K562 (cell line): Measurements from ENCODE around the gene ZMAT3. TPM values are rescaled to one million over a fixed set of nuclear protein-coding genes. Genes with fewer than 3 reads are reported as not detected.

Source experiments
- ARID1B ChIP-seq: fragments of 450-650 bp; IDR thresholded peaks from 2 replicates; pipeline ENCODE4 v1.6.1; 2016; ENCODE audit warnings: antibody characterized with exemption, mild to moderate bottlenecking, inconsistent platforms
- ATF1 ChIP-seq, 2 experiments: fragments of 450-650 bp in 1 of 2; IDR thresholded peaks; 2 replicates each; pipeline ENCODE4 v1.6.1; 2016; ENCODE audit warnings: missing compliant biosample characterization in 1 of 2, missing genetic modification characterization in 1 of 2
- CBFA2T2 ChIP-seq: fragments of 450-650 bp; conservative IDR thresholded peaks from 2 replicates; pipeline ENCODE4 v1.6.1; 2017; ENCODE audit warnings: mild to moderate bottlenecking
- CBFA2T3 ChIP-seq: fragments of 450-650 bp; IDR thresholded peaks from 2 replicates; pipeline ENCODE4 v1.6.1; 2017
- COPS2 ChIP-seq: fragments of 450-650 bp; conservative IDR thresholded peaks from 2 replicates; pipeline ENCODE4 v1.6.1; 2016; ENCODE audit warnings: mild to moderate bottlenecking, moderate library complexity
- DMBX1 ChIP-seq: fragments of 250-450 bp; sonication (Bioruptor Pico); IDR thresholded peaks from 2 replicates; pipeline ENCODE4 v1.8.0; 2022; ENCODE audit warnings: inconsistent platforms, mild to moderate bottlenecking, moderate library complexity, borderline replicate concordance
- DPF2 ChIP-seq: fragments of 450-650 bp; IDR thresholded peaks from 2 replicates; pipeline ENCODE4 v1.6.1; 2016
- FOXA1 ChIP-seq: fragments of 450-650 bp; IDR thresholded peaks from 2 replicates; pipeline ENCODE4 v1.6.1; 2016; ENCODE audit warnings: mild to moderate bottlenecking, borderline replicate concordance
- GTF2F1 ChIP-seq: IDR thresholded peaks from 2 replicates; pipeline ENCODE4 v1.6.1; 2011; ENCODE audit warnings: low read depth, low read length, improper control_type of control experiment
- HDAC6 ChIP-seq: IDR thresholded peaks from 2 replicates; pipeline ENCODE4 v1.6.1; 2012; ENCODE audit warnings: low read depth, mild to moderate bottlenecking, control low read depth, inconsistent platforms, low read length, moderate library complexity
- HMG20B ChIP-seq: fragments of 250-450 bp; sonication (Bioruptor Pico); IDR thresholded peaks from 2 replicates; pipeline ENCODE4 v1.5.0; 2021; ENCODE audit warnings: mild to moderate bottlenecking
- HNRNPUL1 ChIP-seq: fragments of 200-400 bp; formaldehyde crosslinking; IDR thresholded peaks from 2 replicates; pipeline ENCODE4 v1.6.1; 2017; ENCODE audit warnings: low read length
- KLF1 ChIP-seq: fragments of 450-650 bp; IDR thresholded peaks from 2 replicates; pipeline ENCODE4 v1.6.1; 2016; ENCODE audit warnings: missing genetic modification characterization, missing compliant biosample characterization
- MEF2A ChIP-seq: IDR thresholded peaks from 2 replicates; pipeline ENCODE4 v1.6.1; 2011; ENCODE audit warnings: low read depth, mild to moderate bottlenecking, low read length, moderate library complexity; ENCODE audit not compliant: control insufficient read depth
- MEF2D ChIP-seq: conservative IDR thresholded peaks from 2 replicates; pipeline ENCODE4 v1.6.1; 2016; ENCODE audit warnings: low read depth, missing genetic modification characterization, missing compliant biosample characterization
- NCOR1 ChIP-seq: fragments of 450-650 bp; IDR thresholded peaks from 2 replicates; pipeline ENCODE4 v1.6.1; 2016; ENCODE audit warnings: mild to moderate bottlenecking, moderate library complexity
- NFE2 ChIP-seq: IDR thresholded peaks from 2 replicates; pipeline ENCODE4 v1.6.1; 2014; ENCODE audit warnings: antibody characterized with exemption, low read depth
- NFIC ChIP-seq: fragments of 450-650 bp; IDR thresholded peaks from 2 replicates; pipeline ENCODE4 v1.6.1; 2017; ENCODE audit warnings: mild to moderate bottlenecking, inconsistent platforms
- PHTF2 ChIP-seq: fragments of 250-450 bp; sonication (Bioruptor Pico); IDR thresholded peaks from 2 replicates; pipeline ENCODE4 v1.5.0; 2021; ENCODE audit warnings: mild to moderate bottlenecking
- POLR2A ChIP-seq: fragments of 450-650 bp; conservative IDR thresholded peaks from 2 replicates; pipeline ENCODE4 v1.6.1; 2016
- POLR2AphosphoS2 ChIP-seq: IDR thresholded peaks from 2 replicates; pipeline ENCODE4 v1.6.1; 2012; ENCODE audit warnings: low read length, improper control_type of control experiment
- POLR2G ChIP-seq: fragments of 200-400 bp; formaldehyde crosslinking; IDR thresholded peaks from 2 replicates; pipeline ENCODE4 v1.6.1; 2017; ENCODE audit warnings: low read depth, mild to moderate bottlenecking, antibody characterized with exemption, low read length, moderate library complexity
- POLR3G ChIP-seq: IDR thresholded peaks from 2 replicates; pipeline ENCODE4 v1.6.1; 2011; ENCODE audit not compliant: insufficient read length, insufficient replicate concordance; ENCODE audit errors: extremely low read depth
- RCOR1 ChIP-seq, 2 experiments: IDR thresholded peaks; 2 replicates each; pipeline ENCODE4 v1.6.1; 2012; ENCODE audit warnings: low read depth in 2 of 2, low read length in 2 of 2, borderline replicate concordance in 1 of 2, improper control_type of control experiment in 1 of 2
- SMARCB1 ChIP-seq: IDR thresholded peaks from 2 replicates; pipeline ENCODE4 v1.6.1; 2011; ENCODE audit warnings: improper control_type of control experiment, low read depth; ENCODE audit not compliant: insufficient read length
- SMARCC2 ChIP-seq: fragments of 450-650 bp; IDR thresholded peaks from 2 replicates; pipeline ENCODE4 v1.6.1; 2017; ENCODE audit warnings: antibody characterized with exemption, moderate library complexity, mild to moderate bottlenecking, low read depth
- TEAD4 ChIP-seq, 2 experiments: sonication (generic) in 1 of 2; formaldehyde crosslinking in 1 of 2; IDR thresholded peaks; 2 replicates each; pipeline versions ENCODE4 v1.6.1 to v1.8.0; 2012 to 2022; ENCODE audit warnings: borderline replicate concordance in 1 of 2, inconsistent platforms in 1 of 2, low read length in 1 of 2, mild to moderate bottlenecking in 1 of 2, missing genetic modification reagents in 1 of 2
- ZC3H8 ChIP-seq: fragments of 450-650 bp; IDR thresholded peaks from 2 replicates; pipeline ENCODE4 v1.6.1; 2017
- ZEB2 ChIP-seq: fragments of 450-650 bp; IDR thresholded peaks from 2 replicates; pipeline ENCODE4 v1.6.1; 2016
- ZNF57 ChIP-seq: fragments of 450-650 bp; formaldehyde crosslinking; IDR thresholded peaks from 2 replicates; pipeline ENCODE4 v1.4.0; 2020; ENCODE audit warnings: mild to moderate bottlenecking, moderate library complexity
- polyA plus RNA-seq, 8 experiments: library from polyadenylated mRNA; depleted of rRNA in 4 of 8; stranded (reverse) in 5 of 8; unstranded in 3 of 8; fragments of >200 nt; fragmentation: Nextera tagmentation in 2 of 8; fragmentation: Illumina TruSeq in 1 of 8; extraction: Ambion mirVana in 2 of 8; extraction: Trizol in 1 of 8; gene quantifications; 2 replicates each; pipeline versions ENCODE4 v1.2.1 to v1.2.3, GENCODE V29; 2011 to 2014; ENCODE audit warnings: inconsistent platforms in 1 of 8, missing spikeins in 1 of 8
- total RNA-seq, 7 experiments: library from RNA; depleted of rRNA in 6 of 7; stranded (reverse); fragments of >200 nt in 6 of 7; fragmentation: Illumina TruSeq in 2 of 7; extraction: Trizol in 2 of 7; gene quantifications; 2 replicates each; pipeline versions ENCODE4 v1.2.1 to v1.2.3, GENCODE V29; 2011 to 2021; ENCODE audit warnings: low replicate concordance in 1 of 7
- TF ChIP-seq, protein P1 (sequence below): fragments of 250-450 bp; sonication (Bioruptor Pico); IDR thresholded peaks from 2 replicates; pipeline ENCODE4 v1.4.0; 2020; ENCODE audit warnings: mild to moderate bottlenecking
- TF ChIP-seq, protein P2 (sequence below): sonication (generic); formaldehyde crosslinking; IDR thresholded peaks from 2 replicates; pipeline ENCODE4 v1.8.0; 2022; ENCODE audit warnings: mild to moderate bottlenecking, missing genetic modification reagents

The ZMAT3 gene
- total and polyA plus RNA-seq, 9 of the 15 experiments (the other 6 are each of a cell fraction or from before 2014, with no cell fraction given), result 0.87 to 5.1 (median 3.9) TPM

DNA sequence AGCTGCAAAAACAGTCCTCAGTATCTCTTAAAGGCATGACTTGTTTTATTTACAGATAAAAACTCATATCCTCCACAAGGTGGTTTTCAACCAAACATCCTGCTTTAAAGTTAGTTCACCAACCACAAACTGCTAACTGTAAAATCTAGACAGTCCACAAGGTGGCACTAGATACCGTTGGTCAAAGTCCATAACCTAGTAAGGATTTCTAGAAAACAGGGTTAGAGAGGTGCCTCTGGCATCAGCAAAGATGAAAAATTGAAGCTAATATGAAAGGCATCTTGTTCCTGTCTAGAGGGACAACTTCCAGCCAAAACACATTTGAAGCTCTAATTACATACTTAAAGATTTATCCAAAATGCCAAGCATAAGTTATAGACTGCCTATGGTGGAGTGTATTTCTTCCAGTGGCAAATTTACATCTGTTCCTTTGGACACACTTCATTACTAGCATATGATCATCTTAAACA, 56.0 kb downstream of the ZMAT3 start (continued):
- TF ChIP-seq COPS2 (no peak), DPF2 (peak; percentile 46; the same call in 1 of the 2 replicates), HDAC6 (no peak), POLR2AphosphoS2 (no peak), SMARCB1 (no peak), NFIC (no peak), DMBX1 (CRISPR knock-in tag) (no peak), CBFA2T2 (no peak), ARID1B (peak; percentile 41; the same call in 1 of the 2 replicates), TEAD4 (IDR thresholded peaks at IDR 0.05; ENCODE audit: low read length) (0 out of 2 replicates have a peak, but pooled peaks have one; percentile 27), TEAD4 (CRISPR knock-in tag; IDR thresholded peaks at IDR 0.05; ENCODE audit: borderline replicate concordance) (no peak), ZC3H8 (no peak), NFE2 (peak; percentile 33; the same call in 1 of the 2 replicates), MEF2D (tag) (no peak), HNRNPUL1 (no peak), ZNF57 (no peak), KLF1 (tag) (no peak), PHTF2 (CRISPR knock-in tag) (no peak), MEF2A (no peak), ATF1 (CRISPR knock-in tag; IDR thresholded peaks at IDR 0.05) (no peak), ATF1 (tag; IDR thresholded peaks at IDR 0.05) (no peak), POLR2G (no peak), RCOR1 (IDR thresholded peaks at IDR 0.05; ENCODE audit: borderline replicate concordance in 1 of 2, low read depth in 2 of 2, low read length in 2 of 2) (no peak), NCOR1 (peak; percentile 17; the same call in 1 of the 2 replicates), POLR2A (no peak), FOXA1 (no peak), SMARCC2 (no peak), ZEB2 (no peak), POLR3G (no peak), GTF2F1 (no peak), CBFA2T3 (peak; percentile 69), HMG20B (CRISPR knock-in tag) (no peak)
- TF ChIP-seq, protein P1, sequence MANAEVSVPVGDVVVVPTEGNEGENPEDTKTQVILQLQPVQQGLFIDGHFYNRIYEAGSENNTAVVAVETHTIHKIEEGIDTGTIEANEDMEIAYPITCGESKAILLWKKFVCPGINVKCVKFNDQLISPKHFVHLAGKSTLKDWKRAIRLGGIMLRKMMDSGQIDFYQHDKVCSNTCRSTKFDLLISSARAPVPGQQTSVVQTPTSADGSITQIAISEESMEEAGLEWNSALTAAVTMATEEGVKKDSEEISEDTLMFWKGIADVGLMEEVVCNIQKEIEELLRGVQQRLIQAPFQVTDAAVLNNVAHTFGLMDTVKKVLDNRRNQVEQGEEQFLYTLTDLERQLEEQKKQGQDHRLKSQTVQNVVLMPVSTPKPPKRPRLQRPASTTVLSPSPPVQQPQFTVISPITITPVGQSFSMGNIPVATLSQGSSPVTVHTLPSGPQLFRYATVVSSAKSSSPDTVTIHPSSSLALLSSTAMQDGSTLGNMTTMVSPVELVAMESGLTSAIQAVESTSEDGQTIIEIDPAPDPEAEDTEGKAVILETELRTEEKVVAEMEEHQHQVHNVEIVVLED (CRISPR knock-in tag), result no peak
- TF ChIP-seq, protein P2, sequence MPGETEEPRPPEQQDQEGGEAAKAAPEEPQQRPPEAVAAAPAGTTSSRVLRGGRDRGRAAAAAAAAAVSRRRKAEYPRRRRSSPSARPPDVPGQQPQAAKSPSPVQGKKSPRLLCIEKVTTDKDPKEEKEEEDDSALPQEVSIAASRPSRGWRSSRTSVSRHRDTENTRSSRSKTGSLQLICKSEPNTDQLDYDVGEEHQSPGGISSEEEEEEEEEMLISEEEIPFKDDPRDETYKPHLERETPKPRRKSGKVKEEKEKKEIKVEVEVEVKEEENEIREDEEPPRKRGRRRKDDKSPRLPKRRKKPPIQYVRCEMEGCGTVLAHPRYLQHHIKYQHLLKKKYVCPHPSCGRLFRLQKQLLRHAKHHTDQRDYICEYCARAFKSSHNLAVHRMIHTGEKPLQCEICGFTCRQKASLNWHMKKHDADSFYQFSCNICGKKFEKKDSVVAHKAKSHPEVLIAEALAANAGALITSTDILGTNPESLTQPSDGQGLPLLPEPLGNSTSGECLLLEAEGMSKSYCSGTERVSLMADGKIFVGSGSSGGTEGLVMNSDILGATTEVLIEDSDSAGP, result no peak
